ENCODE measurements around the gene BRD3.

DNA sequence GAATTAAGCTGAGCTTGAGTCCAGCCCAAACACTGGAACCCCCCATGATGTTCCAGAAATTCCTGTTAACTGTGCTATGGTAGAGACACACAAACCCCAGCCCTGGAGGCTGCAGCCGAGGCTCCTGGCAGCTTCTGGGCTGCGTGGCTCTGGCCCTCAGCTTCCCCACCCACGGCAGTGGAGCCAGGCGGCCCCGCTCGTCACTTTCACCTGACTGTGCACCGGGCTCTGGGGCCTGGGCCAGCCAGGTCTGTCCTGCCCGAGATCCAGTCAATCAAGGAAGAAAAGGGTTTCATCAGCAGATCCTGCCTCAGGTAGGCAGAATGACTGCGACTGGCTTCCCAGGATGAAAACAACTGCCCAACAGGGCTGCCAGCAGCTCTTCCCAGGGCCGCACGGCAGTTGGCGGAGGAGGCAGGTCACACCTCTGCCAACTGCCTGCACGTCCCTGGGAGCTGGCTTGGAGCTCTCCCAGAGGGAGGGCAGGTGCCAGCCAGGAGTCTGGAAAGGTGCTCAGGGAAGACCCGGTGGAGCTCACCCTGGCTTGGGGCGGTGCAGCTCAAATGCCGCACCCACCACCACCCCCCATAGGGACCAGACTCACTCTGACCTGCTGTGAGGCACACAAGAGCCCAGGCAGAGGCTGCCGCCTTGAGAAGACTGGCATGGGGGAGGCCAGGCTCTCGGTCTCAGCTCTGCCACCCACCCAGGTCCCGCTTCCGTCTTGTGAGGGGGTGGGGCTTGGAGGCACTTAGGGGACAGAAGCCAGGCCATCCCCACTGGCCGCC lies 20.7 kb downstream of the BRD3 start:
- no peak for TF ChIP-seq SUZ12 (IDR thresholded peaks at IDR 0.05; ENCODE audit: extremely low read depth, insufficient read depth, insufficient read length)
- no peak for TF ChIP-seq YY1 (IDR thresholded peaks at IDR 0.05; ENCODE audit: insufficient read depth, insufficient read length)
- TF ChIP-seq ZNF274 (IDR thresholded peaks at IDR 0.05; ENCODE audit: low read depth, low read length) = no peak
